Measurements from ENCODE around the gene RETREG1. TPM values are rescaled to one million over a fixed set of nuclear protein-coding genes. Genes with fewer than 3 reads are reported as not detected.

The RETREG1 gene
- total RNA-seq, 4 donors from 2014 or later: 22.5 to 73.3 (median 43.6) TPM

DNA sequence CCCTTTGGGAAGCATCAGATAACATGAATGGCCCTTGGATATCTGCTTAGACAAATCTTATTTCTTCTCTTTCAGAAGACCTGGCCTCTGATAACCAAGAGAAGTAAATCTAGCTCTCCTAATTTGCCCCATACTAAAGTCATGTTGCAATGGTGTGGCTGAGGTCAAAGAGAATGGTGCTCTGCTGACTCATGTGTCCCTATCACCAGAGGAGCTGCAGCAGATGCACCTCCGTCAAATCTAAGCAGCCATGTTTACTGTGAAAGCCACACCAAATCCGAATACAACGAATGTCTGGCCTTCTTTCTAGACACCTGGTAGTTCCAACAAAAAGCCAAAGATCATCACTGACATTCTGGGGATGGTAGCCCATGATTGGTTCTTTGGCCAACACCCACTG lies 23.2 kb downstream of the RETREG1 start:
- DNase-seq (ENCODE audit: low spot score) (no peak), ATAC-seq (ENCODE audit: low FRiP score) (no peak)
- TF ChIP-seq, protein P1, sequence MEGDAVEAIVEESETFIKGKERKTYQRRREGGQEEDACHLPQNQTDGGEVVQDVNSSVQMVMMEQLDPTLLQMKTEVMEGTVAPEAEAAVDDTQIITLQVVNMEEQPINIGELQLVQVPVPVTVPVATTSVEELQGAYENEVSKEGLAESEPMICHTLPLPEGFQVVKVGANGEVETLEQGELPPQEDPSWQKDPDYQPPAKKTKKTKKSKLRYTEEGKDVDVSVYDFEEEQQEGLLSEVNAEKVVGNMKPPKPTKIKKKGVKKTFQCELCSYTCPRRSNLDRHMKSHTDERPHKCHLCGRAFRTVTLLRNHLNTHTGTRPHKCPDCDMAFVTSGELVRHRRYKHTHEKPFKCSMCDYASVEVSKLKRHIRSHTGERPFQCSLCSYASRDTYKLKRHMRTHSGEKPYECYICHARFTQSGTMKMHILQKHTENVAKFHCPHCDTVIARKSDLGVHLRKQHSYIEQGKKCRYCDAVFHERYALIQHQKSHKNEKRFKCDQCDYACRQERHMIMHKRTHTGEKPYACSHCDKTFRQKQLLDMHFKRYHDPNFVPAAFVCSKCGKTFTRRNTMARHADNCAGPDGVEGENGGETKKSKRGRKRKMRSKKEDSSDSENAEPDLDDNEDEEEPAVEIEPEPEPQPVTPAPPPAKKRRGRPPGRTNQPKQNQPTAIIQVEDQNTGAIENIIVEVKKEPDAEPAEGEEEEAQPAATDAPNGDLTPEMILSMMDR (IDR thresholded peaks at IDR 0.05): no peak

- DNase-seq (ENCODE audit: low spot score) (peak; percentile 38), ATAC-seq (ENCODE audit: low FRiP score) (peak; percentile 90)
- TF ChIP-seq, protein P1 (IDR thresholded peaks at IDR 0.05): no peak
Observed at GRCh38 chr5:16593013-16593412, 23.8 kb downstream of the RETREG1 start.

- ATAC-seq (ENCODE audit: low FRiP score): no peak
- no peak for DNase-seq (ENCODE audit: low spot score)
- TF ChIP-seq, protein P1 (IDR thresholded peaks at IDR 0.05): no peak
Observed at GRCh38 chr5:16592255-16592654, 24.5 kb downstream of the RETREG1 start.

DNA sequence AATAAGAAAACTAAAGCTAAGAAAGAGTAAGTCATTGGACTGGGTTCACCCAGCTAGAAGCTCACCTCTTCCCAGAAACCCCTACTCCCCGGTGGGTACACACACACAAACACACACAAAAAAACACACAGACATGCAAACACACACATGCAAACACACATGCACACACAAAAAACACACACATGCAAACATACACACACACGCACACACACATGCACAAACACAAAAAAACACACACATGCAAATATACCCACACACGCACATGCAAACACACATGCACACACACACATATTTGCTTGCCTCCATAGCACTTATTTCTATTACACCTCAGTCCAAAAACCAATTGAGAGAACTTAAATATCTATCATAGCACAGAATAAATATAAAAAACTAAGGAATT lies 26.1 kb downstream of the RETREG1 start:
- ATAC-seq (ENCODE audit: low FRiP score) (no peak), DNase-seq (ENCODE audit: low spot score) (no peak)
- TF ChIP-seq, protein P1 (IDR thresholded peaks at IDR 0.05): no peak

DNA sequence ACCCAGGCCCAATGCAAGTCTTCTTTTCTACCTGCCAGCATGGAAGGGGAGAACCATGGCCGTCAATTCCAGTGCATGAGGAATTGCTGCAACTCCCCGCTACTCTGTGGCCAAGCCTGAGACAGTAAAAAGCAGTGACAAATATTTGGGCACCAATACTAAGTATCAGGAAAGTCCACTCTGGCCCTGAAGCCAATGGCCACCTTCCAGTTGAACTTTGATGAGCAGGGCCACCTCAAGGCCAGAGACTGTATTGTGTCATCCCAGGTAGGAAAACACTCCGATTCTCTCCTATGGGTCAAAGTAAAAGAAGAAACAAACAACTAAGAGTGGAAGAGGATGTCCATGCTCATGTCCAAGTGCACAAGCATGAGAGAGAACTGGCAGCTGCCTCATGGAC lies 27.1 kb downstream of the RETREG1 start:
- no peak for DNase-seq (ENCODE audit: low spot score)
- TF ChIP-seq, protein P1 (IDR thresholded peaks at IDR 0.05): no peak
- ATAC-seq (ENCODE audit: low FRiP score): no peak

- TF ChIP-seq, protein P1 (IDR thresholded peaks at IDR 0.05): no peak
- DNase-seq (ENCODE audit: low spot score): no peak
- no peak for ATAC-seq (ENCODE audit: low FRiP score)
Observed at GRCh38 chr5:16588434-16589214, 28.2 kb downstream of the RETREG1 start.

GRCh38 chr5:16586556-16586955 lies 30.2 kb downstream of the RETREG1 start:
- ATAC-seq (ENCODE audit: low FRiP score) (no peak), DNase-seq (ENCODE audit: low spot score) (no peak)
- TF ChIP-seq, protein P1 (IDR thresholded peaks at IDR 0.05): no peak

Data from omental fat pad (tissue), 4 donors.